Airway epithelial cell (primary cell): ENCODE measurements around the gene MLC1. TPM values are rescaled to one million over a fixed set of nuclear protein-coding genes. Genes with fewer than 3 reads are reported as not detected.

Experiments
- total RNA-seq: library from RNA; depleted of rRNA; stranded (reverse); fragments of >200 nt; gene quantifications from 2 replicates; pipeline ENCODE4 v1.2.3, GENCODE V29; 2015

Gene MLC1
- 0.37 TPM in 1 of 2 replicates, not detected in the other for total RNA-seq

GRCh38 chr22:50085211-50085972, at the start of gene MLC1:
MLC1 (minus strand) TSS chr22:50085426; CDS start chr22:50084902, 524 bp downstream.

GRCh38 chr22:50089682-50090411, 4.6 kb upstream of the MLC1 start, which contains the start of gene MOV10L1:
MOV10L1 (plus strand) TSS chr22:50090006; CDS start chr22:50090089, 83 bp downstream.

GRCh38 chr22:50058061-50058905, 26.9 kb downstream of the MLC1 start, which contains the start of gene TTLL8:
TTLL8 (minus strand) TSS chr22:50058298.

GRCh38 chr22:50012211-50013181, 72.7 kb downstream of the MLC1 start, which contains the start of gene IL17REL:
IL17REL (minus strand) TSS chr22:50012765; CDS start chr22:50012646, 119 bp downstream.

Other genes with a start within 250 kb of the MLC1 start
- gene ZBED4, start 231.6 kb downstream of the MLC1 start, total RNA-seq, result 14.1 and 17.5 TPM in 2 replicates
- gene ALG12, start 167.0 kb downstream of the MLC1 start, total RNA-seq, result 16.9 and 23.2 TPM in 2 replicates
- gene CRELD2, start 166.8 kb downstream of the MLC1 start, total RNA-seq, result 53.0 and 79.7 TPM in 2 replicates
- 81.5 and 89.4 TPM in 2 replicates for gene PIM3, start 124.7 kb downstream of the MLC1 start, total RNA-seq
- not detected in 2 replicates for gene IL17REL, start 72.7 kb downstream of the MLC1 start, total RNA-seq
- gene TTLL8, start 27.1 kb downstream of the MLC1 start, total RNA-seq, result not detected in 2 replicates
- gene MOV10L1, start 4.6 kb upstream of the MLC1 start, total RNA-seq, result 0.07 and 0.98 TPM in 2 replicates
- 0.46 and 0.71 TPM in 2 replicates for gene PANX2, start 85.3 kb upstream of the MLC1 start, total RNA-seq
- gene TRABD, start 100.5 kb upstream of the MLC1 start, total RNA-seq, result 54.1 and 59.9 TPM in 2 replicates
- 54.4 and 60.5 TPM in 2 replicates for gene SELENOO, start 115.6 kb upstream of the MLC1 start, total RNA-seq
- 14.5 and 25.8 TPM in 2 replicates for gene TUBGCP6, start 159.6 kb upstream of the MLC1 start, total RNA-seq
- gene HDAC10, start 165.8 kb upstream of the MLC1 start, total RNA-seq, result 26.7 and 37.4 TPM in 2 replicates
- gene MAPK12, start 176.3 kb upstream of the MLC1 start, total RNA-seq, result 17.8 and 19.5 TPM in 2 replicates
- gene MAPK11, start 185.0 kb upstream of the MLC1 start, total RNA-seq, result 3.5 and 7.8 TPM in 2 replicates
- gene PLXNB2, start 222.2 kb upstream of the MLC1 start, total RNA-seq, result 184 and 221 TPM in 2 replicates
- 0.37 and 1.3 TPM in 2 replicates for gene DENND6B, start 241.6 kb upstream of the MLC1 start, total RNA-seq